GM21526 (cell line): ENCODE data around the gene KLHL1.
"Not testable (repeated sequence)": the region's sequence is repeated elsewhere in the genome, so short reads cannot be mapped to it uniquely, and the experiment has no call there.

ENCODE experiments used
- ATAC-seq: cut with Tn5 transposase; IDR thresholded peaks from one replicate; pipeline ENCODE4 v1.9.1; 2021; ENCODE audit warnings: moderate library complexity; ENCODE audit not compliant: unreplicated experiment, low FRiP score

Gene KLHL1, protein sequence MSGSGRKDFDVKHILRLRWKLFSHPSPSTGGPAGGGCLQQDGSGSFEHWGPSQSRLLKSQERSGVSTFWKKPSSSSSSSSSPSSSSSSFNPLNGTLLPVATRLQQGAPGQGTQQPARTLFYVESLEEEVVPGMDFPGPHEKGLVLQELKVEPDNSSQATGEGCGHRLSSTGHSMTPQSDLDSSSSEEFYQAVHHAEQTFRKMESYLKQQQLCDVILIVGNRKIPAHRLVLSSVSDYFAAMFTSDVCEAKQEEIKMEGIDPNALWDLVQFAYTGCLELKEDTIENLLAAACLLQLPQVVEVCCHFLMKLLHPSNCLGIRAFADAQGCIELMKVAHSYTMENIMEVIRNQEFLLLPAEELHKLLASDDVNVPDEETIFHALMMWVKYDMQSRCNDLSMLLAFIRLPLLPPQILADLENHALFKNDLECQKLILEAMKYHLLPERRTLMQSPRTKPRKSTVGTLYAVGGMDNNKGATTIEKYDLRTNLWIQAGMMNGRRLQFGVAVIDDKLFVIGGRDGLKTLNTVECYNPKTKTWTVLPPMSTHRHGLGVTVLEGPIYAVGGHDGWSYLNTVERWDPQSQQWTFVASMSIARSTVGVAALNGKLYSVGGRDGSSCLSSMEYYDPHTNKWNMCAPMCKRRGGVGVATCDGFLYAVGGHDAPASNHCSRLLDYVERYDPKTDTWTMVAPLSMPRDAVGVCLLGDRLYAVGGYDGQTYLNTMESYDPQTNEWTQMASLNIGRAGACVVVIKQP

DNA sequence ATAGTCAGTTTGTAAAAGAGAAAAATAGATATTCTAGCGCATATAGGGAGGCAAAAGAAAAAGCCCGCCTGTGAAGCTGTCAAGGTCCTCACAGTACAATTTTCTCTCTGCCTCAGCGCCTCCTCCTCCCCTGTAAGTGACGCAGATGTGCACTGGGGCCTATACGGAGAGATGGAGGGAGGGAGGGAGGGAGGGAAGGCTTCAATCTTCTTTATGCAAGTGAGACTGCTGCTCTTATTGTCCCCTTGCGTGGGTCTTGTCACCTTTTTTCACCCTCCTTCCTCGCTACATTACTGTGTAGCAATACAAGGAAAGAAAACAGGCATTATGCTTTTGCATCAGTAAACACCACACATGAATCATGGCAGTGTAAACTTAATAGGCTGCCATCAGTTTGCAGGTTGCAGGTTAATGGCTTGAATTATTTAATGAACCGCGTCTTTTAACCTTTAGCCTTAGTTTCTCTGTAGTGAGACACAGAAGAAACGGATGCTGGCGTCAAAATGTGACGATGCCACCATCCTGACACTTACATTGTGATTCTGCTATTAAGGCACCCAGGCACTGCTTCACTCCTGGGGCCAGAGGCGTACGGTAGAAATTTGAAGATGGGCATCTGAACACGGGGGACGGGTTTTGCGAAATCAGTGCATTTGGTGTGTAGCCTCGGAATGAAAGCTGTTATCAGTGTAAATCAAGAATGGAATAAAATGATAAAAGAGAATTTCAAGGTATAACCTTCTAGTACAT, at the start of gene KLHL1:
KLHL1 (minus strand) TSS at position 97 of the 750 bp plus-strand sequence. CDS start 753 bp downstream, outside the sequence.
- no peak for ATAC-seq

DNA sequence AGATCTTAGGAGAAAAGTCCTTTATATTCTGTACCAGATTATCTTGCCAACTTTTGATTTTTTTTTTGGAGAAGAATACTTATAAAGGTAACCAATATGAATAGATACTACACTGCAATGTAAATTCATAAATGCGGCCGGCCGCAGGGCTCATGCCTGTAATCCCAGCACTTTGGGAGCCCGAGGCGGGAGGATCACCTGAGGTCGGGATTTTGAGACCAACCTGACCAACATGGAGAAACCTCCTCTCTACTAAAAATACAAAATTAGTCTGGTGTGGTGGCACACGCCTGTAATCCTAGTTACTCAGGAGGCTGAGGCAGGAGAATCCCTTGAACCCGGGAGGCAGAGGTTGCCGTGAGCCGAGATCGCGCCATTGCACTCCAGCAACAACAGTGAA, 34.4 kb upstream of the KLHL1 start:
- not testable (repeated sequence) for ATAC-seq

DNA sequence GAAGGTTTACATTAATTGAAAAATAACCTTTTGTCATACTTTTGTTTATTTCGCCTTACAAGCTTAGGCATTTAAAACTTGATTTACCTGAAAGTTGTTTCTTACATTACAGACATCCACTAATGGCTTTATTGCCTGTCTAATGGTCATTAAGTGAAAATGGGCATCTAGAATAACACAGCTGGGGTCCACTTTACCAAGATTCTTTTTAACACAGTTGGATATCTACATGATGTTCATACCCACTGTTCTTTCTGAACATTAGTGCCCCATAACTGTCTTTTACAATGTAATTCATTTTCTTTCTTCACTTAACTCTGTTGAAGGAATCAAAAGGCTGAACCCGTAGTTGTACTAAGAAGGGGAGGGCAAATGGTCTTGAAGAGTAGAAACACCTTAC, 19.8 kb upstream of the KLHL1 start:
- no peak for ATAC-seq

DNA sequence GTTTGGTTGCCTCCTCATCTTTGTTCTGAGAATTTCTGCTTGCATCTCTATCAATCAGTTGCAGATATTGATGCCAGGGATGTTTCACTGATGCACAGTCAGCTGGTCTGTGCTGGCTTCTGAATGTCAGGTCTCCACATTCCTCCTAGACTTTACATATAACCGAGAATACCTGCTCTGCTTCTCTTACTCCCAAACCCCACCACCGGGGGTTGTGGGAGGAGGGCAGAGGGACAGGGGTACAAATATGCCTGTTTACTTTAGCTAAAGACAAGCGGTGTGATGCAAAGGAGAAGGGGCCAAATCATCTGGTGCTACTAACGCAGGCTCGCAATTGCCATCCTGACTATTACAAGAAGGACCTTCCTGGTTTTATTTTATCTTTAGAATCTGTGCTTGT, 17.4 kb upstream of the KLHL1 start:
- no peak for ATAC-seq

DNA sequence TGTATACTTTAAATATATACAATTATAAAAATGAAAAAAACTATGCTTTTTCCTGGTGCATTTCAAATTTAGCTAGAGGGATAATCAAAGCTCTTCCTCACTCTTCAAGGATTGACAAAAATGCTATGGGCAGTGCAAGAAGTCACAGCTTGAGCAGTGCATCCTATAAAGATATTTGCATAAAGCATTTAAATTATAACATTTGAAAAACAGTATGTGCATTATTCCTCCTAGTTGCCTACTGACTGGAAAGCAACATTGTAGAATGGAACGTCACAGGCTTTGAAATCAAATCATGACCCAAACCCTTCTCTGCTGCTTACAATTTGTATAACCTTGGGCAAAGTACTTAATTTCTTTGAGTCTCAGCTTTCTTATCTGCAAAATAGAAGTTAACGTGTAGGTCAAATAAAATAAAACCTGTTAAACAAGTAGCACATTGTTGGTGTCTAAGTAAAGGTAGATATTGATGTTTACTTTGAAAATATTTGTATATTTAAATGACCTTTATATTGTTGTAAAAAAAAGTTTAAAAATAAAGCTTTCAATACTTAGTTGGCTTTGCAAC, 9.2 kb upstream of the KLHL1 start:
- ATAC-seq = no peak

DNA sequence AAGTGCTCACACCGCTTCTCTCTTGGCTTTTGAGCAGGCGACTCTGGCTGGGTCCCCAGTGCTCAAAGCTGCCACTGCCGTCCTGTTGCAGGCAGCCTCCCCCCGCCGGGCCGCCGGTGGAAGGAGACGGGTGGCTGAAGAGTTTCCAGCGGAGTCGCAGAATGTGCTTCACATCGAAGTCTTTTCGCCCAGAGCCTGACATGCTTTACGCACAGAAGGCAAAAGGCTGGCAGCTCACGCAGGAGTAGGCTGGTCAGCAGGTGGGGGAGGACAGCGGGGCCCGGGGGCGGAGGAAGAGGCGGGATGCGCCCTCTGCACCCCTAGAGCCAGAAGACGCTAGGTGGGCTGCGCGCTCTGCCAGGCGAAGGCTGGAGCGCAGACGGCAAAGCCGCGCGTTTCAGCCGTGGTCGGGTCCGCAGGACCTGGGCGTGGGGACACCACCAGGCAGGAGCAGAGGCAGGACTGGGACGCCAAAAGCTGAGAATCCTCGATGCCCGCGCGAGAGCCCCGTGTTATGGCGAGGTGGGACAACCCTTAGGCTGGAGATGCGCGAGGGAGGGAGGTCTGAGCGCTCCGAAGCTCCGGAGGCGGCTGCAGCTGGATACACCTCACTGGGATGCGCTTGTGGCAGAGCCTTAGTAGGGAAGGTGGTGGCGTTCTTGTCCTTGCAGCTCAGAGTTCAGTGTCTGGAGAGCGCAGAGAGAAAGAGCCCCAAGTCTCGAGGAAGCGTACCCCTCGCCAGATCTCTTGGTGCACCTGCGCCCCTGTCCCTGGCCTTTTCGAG, 562 bp downstream of the KLHL1 start, which contains the start of gene ATXN8OS:
ATXN8OS (plus strand) TSS at position 329 of the 784 bp plus-strand sequence.
- ATAC-seq = no peak

DNA sequence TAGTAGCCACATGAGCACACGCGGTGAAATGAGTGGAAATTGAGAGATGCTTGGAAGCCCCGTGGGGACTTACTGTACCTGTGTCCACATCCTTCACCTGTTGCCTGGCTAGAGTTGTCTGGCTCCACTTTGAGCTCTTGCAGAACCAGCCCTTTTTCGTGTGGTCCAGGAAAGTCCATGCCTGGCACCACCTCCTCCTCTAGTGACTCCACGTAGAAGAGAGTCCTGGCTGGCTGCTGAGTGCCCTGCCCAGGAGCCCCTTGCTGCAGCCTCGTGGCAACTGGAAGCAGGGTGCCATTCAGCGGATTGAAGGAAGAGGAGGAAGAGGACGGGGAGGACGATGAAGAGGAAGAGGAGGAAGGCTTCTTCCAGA, 1.1 kb downstream of the KLHL1 start:
- ATAC-seq = no peak

DNA sequence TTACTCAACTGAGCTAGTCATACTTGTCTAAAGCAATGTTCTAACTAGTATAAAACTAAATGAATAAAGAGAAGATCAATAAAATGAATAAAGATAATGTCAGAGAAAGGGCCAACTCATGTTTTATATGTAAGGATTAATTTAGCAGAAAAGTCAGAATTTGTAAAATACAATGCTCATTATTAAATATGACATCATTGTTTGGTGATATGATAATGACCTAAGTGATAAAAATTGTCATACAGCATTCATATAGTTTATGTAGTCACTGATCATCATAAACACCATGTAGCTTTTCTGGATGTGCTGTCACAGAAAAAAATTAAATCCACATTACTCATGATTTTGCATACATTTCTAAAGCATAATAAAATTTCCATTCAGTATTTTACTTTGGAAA, 3.8 kb downstream of the KLHL1 start:
- no peak for ATAC-seq

DNA sequence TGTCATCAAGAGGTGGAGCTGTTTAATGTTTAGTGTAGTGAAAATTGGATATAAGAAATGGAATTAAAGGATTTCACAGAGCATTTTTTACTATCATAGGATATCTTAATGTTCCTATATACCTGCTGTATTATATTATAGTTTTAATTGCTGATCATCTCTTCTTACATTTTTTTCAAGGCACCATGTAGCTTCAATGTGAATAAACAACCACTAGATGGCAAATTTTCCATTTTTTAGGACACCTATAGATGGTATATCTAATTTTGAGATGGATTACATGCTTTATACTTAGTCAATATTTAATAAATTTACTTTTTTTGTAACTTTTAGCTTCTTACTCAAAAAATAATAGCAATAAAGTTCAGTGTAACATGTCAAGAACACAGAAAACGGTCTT, 9.6 kb downstream of the KLHL1 start:
- ATAC-seq = no peak

DNA sequence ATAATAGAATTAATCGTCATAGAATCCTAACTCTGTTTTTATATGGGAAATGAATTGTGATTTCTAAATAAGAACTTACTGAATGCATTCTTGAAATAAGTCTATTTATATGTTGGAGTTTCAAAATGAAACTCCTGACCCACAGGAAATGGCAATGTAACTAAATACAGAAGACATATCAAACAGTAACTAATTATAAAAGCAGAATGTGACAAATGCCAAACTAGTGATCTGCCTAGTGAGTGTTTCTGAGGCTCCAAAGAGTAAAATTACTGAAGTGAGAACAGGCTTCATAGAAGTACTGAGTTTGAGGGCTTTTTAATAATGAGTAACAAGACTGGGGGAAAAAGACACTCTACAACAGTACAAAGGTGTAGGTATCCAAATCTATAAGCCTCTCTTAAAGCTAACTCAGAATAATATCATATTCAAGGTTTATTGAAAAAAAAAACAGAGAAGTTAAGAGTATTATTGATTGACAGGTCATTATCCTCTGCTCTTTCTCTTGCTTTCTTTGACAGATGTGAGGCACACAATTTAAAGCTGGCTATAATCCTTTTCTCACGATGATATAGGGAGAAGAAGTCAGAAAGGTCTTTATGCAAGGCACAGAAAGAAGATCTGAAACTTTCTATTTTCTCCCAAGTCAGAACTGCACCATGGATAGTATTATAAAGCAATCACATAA, 18.1 kb downstream of the KLHL1 start:
- ATAC-seq = no peak

DNA sequence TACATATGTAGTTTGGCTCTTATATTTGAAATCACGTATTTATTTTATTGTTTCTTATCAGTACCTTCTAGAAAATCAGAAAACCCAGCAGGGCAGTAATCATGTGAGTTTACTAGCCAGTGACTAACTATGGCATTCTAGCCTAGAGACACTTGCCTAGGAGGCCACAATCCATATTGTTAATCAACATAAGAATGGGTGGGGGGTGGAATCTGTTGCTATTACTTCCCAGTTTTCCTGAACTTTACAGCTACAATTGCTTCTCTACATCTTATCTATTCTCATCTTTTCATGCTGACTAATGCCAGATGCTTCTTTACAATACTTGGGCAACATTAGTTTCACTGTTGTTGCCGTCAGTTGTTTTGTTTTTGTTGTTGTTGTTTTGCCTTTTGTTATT, 19.3 kb downstream of the KLHL1 start:
- ATAC-seq = no peak

DNA sequence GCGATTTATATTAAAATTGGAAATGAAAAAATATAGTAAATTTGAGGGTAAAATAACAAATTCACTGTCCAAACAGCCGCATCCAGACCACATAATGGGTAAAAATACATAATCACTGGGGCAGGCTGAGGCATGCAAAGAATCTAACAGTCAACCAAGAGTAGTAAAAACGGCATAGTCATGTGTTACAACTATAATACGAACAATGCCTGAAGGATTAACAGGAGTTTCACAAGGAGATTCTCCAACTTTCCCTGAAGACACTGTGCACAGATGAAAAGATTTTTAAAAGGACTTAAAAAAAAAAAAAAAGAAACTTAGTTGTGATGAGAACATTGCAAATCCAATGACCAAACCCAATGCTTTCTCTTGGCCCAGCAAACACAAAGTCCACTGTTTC, 21.0 kb downstream of the KLHL1 start:
- no peak for ATAC-seq

DNA sequence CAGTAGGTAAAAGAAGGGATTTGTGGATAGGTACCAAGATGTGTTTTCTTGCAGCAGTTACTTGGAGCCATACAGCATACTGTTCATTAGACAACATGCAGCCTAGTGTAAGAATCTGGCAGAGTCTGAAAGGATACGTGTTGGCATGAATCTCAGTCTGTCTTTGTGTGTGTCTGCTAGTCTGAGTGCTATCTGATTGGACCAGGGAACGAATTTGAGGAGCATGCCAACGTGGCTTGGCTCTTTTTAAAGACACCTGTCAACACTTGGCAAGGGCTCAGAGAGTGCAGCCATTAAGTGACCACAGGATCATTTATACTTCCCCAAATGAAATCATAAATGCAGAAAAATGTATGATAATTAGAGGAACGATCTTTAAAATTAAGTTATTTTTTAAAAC, 28.2 kb downstream of the KLHL1 start:
- ATAC-seq = no peak

DNA sequence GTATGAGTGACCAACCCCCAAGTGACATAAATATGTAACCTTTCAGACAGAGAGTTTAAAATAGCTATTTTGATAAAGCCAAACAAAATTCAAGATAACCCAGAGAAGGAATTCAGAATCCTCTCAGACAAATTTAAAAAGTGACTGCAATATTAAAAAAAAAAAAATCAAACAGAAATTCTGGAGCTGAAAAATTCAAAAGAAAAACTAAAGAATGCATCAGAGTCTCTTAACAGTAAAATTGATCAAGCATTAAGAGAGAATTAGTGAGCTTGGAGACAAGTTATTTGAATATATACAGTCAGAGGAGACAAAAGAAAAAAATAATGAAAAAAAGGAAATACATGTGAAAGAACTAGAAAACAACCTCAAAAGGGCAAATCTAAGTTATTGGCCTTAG, 53.7 kb downstream of the KLHL1 start:
- ATAC-seq = no peak

DNA sequence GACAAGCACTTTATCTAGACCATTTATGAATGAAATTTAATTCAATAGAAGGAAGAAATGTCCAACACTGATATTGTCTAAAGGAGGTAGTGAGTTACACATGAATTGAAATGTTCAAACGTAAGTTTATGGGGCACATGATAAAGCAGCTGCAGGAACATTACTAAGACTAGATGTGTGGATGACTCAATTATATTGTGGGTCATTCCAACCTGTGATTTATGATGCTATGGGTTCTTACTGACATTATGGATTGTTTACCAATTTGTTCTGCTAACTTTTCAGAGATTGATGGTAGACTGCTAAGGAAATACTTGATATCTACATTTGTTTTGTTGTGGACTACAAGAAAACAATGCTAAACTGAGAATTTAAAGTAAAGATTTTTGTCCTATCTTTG, 56.7 kb downstream of the KLHL1 start:
- ATAC-seq = no peak

DNA sequence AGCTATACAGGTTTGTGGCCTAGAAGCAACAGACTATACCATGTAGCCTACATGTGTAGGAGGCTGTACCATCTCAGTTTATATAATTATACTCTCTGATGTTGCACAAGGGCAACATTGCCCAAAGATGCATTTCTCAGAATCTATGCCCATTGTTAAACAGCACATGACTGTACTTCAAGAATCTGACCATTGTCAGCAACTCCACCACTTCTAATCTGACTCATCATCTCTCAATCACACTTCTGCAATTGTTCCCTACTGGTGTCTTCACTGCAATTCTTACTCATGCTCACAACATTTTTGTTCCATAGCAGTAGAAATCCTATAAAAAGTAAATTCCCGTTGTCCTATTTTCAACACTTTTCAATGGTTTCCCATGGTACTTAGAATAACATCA, 64.6 kb downstream of the KLHL1 start:
- no peak for ATAC-seq

DNA sequence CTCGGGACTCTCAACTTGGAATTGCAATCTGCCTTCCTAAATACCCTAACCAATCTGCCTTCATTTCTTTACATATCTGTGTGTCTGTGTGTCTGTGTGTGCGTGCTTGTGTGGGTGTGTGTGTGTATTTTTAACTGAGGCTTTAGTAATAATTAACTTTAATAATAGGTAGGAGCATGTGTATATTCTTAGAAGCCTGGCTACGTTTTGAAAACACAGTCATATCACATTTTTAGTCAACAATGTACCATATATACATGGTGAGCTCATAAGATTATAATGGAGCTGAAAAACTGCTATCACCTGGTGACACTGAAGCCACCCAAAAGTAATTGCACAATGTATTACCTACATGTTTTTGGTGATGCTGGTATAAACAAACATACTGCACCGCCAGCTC, 66.1 kb downstream of the KLHL1 start:
- no peak for ATAC-seq

DNA sequence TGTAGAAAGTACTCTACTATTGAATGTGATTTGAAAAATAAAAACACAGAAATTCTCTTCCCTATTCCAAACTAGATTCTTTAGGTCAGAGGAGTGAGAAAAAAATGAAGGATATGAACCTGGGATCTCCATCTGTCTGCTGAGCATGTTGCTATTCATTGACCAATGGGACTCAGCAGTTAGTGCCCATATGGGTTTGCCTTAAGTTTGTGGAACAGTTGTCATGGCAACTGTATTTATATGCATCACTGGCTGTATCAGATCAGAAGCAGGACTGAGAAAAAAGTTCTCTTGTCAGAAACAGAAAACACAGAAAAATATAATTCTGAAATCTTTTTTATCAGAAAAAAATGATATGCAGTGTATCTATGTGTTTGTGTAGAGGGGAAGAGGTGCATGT, 74.0 kb downstream of the KLHL1 start:
- no peak for ATAC-seq

DNA sequence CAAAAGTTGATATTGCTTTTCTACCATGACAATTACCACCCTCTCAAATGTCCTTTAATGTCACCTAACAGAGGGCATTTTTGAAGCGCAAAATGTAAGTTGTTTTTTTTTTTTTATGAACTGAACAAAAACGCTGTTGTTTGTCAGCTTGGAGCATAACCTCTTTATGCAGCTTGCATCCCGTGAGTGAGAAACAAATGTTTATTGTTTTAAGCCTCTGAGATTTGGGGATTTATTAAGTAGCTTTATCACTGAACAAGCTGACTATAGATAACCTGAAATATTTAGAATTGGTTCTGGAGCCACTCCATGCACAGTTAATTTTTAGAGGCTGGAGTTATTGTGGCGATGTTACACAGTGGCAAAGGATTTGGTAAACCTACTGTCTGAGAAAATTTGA, 80.7 kb downstream of the KLHL1 start:
- no peak for ATAC-seq

DNA sequence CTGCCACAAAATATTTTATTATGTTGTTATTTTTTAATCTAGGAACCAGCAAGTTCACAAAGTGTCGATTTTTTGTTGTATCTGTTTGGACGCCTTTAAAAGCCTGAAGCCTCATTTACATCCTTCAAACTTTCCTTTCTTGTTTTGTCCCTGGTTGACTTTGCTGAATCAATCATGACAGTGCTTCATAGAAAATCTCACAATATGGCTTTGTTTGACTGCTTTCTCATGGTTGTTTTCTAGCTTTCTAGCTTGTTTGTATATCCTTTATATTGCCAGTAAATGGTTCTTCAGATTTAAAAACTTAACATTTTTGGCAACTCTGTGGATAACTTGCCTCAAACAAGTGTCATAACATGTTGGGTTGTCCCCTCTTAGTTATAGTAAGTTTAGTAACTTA, 84.7 kb downstream of the KLHL1 start:
- ATAC-seq = no peak
